NB4 (cell line): ENCODE measurements around the gene AIM2.
"Not testable (repeated sequence)": the region's sequence is repeated elsewhere in the genome, so short reads cannot be mapped to it uniquely, and the experiment has no call there.

Source experiments
- MYC ChIP-seq: IDR thresholded peaks from 2 replicates; pipeline ENCODE4 v1.6.1; 2011; ENCODE audit warnings: low read depth, low read length
- POLR2A ChIP-seq: IDR thresholded peaks from 2 replicates; pipeline ENCODE4 v1.6.1; 2011; ENCODE audit warnings: mild to moderate bottlenecking; ENCODE audit not compliant: insufficient read length; ENCODE audit errors: extremely low read depth
- TF ChIP-seq, protein P1 (sequence below): IDR thresholded peaks from one replicate; pipeline ENCODE4 v1.5.1; 2012; ENCODE audit warnings: low read depth, low read length
- TF ChIP-seq, protein P2 (sequence below): IDR thresholded peaks from 2 replicates; pipeline ENCODE4 v1.6.1; 2011; ENCODE audit warnings: low read depth, low read length

GRCh38 chr1:159046486-159046885, 30.1 kb downstream of the AIM2 start:
- TF ChIP-seq, protein P1, sequence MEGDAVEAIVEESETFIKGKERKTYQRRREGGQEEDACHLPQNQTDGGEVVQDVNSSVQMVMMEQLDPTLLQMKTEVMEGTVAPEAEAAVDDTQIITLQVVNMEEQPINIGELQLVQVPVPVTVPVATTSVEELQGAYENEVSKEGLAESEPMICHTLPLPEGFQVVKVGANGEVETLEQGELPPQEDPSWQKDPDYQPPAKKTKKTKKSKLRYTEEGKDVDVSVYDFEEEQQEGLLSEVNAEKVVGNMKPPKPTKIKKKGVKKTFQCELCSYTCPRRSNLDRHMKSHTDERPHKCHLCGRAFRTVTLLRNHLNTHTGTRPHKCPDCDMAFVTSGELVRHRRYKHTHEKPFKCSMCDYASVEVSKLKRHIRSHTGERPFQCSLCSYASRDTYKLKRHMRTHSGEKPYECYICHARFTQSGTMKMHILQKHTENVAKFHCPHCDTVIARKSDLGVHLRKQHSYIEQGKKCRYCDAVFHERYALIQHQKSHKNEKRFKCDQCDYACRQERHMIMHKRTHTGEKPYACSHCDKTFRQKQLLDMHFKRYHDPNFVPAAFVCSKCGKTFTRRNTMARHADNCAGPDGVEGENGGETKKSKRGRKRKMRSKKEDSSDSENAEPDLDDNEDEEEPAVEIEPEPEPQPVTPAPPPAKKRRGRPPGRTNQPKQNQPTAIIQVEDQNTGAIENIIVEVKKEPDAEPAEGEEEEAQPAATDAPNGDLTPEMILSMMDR = not testable (repeated sequence)
- TF ChIP-seq POLR2A, MYC: not testable (repeated sequence)
- TF ChIP-seq, protein P2, sequence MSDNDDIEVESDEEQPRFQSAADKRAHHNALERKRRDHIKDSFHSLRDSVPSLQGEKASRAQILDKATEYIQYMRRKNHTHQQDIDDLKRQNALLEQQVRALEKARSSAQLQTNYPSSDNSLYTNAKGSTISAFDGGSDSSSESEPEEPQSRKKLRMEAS = not testable (repeated sequence)
